HepG2 (cell line): Measurements from ENCODE around the gene DNM1. TPM values are rescaled to one million over a fixed set of nuclear protein-coding genes. Genes with fewer than 3 reads are reported as not detected.

ENCODE experiments used
- ESRRA ChIP-seq: sonication (generic); formaldehyde crosslinking; IDR thresholded peaks from 2 replicates; pipeline ENCODE4 v1.5.1; 2020; ENCODE audit warnings: mild to moderate bottlenecking, low read depth, missing genetic modification reagents
- FOXO4 ChIP-seq: sonication (generic); formaldehyde crosslinking; conservative IDR thresholded peaks from 2 replicates; pipeline ENCODE4 v1.8.1; 2023; ENCODE audit warnings: missing genetic modification reagents
- HDAC2 ChIP-seq: sonication (generic); formaldehyde crosslinking; IDR thresholded peaks from 2 replicates; pipeline ENCODE4 v1.4.0; 2020; ENCODE audit warnings: missing genetic modification reagents
- NONO ChIP-seq, 2 experiments: fragments of 450-650 bp in 1 of 2; sonication (generic) in 1 of 2; formaldehyde crosslinking in 1 of 2; IDR thresholded peaks in 1 of 2; conservative IDR thresholded peaks in 1 of 2; 2 replicates each; pipeline versions ENCODE4 v1.6.1 to v1.8.0; 2017 to 2022; ENCODE audit warnings: mild to moderate bottlenecking in 1 of 2, missing genetic modification reagents in 1 of 2, moderate library complexity in 1 of 2
- REST ChIP-seq, 2 experiments: IDR thresholded peaks; 2 replicates each; pipeline ENCODE4 v1.6.1; 2011 to 2012; ENCODE audit warnings: low read length in 2 of 2, borderline replicate concordance in 1 of 2, low read depth in 1 of 2, mild to moderate bottlenecking in 1 of 2, moderate library complexity in 1 of 2
- SNAPC2 ChIP-seq: sonication (generic); formaldehyde crosslinking; IDR thresholded peaks from 2 replicates; pipeline ENCODE4 v1.8.1; 2022; ENCODE audit warnings: mild to moderate bottlenecking, missing genetic modification reagents
- TARDBP ChIP-seq: sonication (generic); formaldehyde crosslinking; IDR thresholded peaks from 2 replicates; pipeline ENCODE4 v1.8.0; 2022; ENCODE audit warnings: mild to moderate bottlenecking, missing genetic modification reagents
- WIZ ChIP-seq: sonication (generic); formaldehyde crosslinking; IDR thresholded peaks from 2 replicates; pipeline ENCODE4 v1.5.1; 2020; ENCODE audit warnings: mild to moderate bottlenecking, missing genetic modification reagents
- ZBTB40 ChIP-seq, 2 experiments: fragments of 450-650 bp in 1 of 2; sonication (generic) in 1 of 2; formaldehyde crosslinking in 1 of 2; IDR thresholded peaks; 2 replicates each; pipeline versions ENCODE4 v1.6.1 to v1.8.0; 2016 to 2022; ENCODE audit warnings: antibody characterized with exemption in 1 of 2, mild to moderate bottlenecking in 1 of 2, missing genetic modification reagents in 1 of 2
- ZNF143 ChIP-seq: sonication (generic); formaldehyde crosslinking; IDR thresholded peaks from 2 replicates; pipeline ENCODE4 v1.4.0; 2020; ENCODE audit warnings: missing genetic modification reagents
- ZNF274 ChIP-seq: sonication (generic); formaldehyde crosslinking; IDR thresholded peaks from 2 replicates; pipeline ENCODE4 v1.5.1; 2020; ENCODE audit warnings: mild to moderate bottlenecking, missing genetic modification reagents
- ZNF775 ChIP-seq: sonication (generic); formaldehyde crosslinking; IDR thresholded peaks from 2 replicates; pipeline ENCODE4 v1.4.0; 2020; ENCODE audit warnings: missing genetic modification reagents, mild to moderate bottlenecking, moderate library complexity, borderline replicate concordance
- ZNF839 ChIP-seq: sonication (generic); formaldehyde crosslinking; IDR thresholded peaks from 2 replicates; pipeline ENCODE4 v1.4.0; 2020; ENCODE audit warnings: missing genetic modification reagents, mild to moderate bottlenecking, borderline replicate concordance
- polyA plus RNA-seq, 8 experiments: library from polyadenylated mRNA; depleted of rRNA in 3 of 8; stranded (reverse) in 7 of 8; unstranded in 1 of 8; fragments of >200 nt; fragmentation: Illumina TruSeq in 4 of 8; extraction: Trizol in 4 of 8; gene quantifications; 2 replicates each; pipeline versions ENCODE4 v1.2.1 to v1.2.3, GENCODE V29; 2011 to 2016; ENCODE audit warnings: low read depth in 4 of 8, missing spikeins in 1 of 8, mixed read lengths in 1 of 8; ENCODE audit not compliant: insufficient read depth in 1 of 8
- total RNA-seq, 5 experiments: library from RNA; depleted of rRNA; stranded (reverse); fragments of >200 nt; fragmentation: Illumina TruSeq; extraction: Trizol; gene quantifications; 2 replicates each; pipeline ENCODE4 v1.2.3, GENCODE V29; 2016; ENCODE audit warnings: low read depth in 1 of 5

Gene DNM1
- total and polyA plus RNA-seq, 2 of the 13 experiments (the other 11 are each of a cell fraction or from before 2014, with no cell fraction given): 0.13 to 0.58 TPM

- TF ChIP-seq SNAPC2 (no peak), ZNF839 (CRISPR knock-in tag) (no peak), HDAC2 (no peak), FOXO4 (no peak), ZNF274 (CRISPR knock-in tag) (no peak), ESRRA (CRISPR knock-in tag) (no peak), WIZ (CRISPR knock-in tag) (no peak), ZNF775 (CRISPR knock-in tag) (no peak), TARDBP (CRISPR knock-in tag) (no peak), REST (IDR thresholded peaks at IDR 0.05; ENCODE audit: borderline replicate concordance in 1 of 2, low read depth in 1 of 2, low read length in 2 of 2) (peak; percentile 46 to 89), ZBTB40 (IDR thresholded peaks at IDR 0.05) (no peak), ZBTB40 (CRISPR knock-in tag; IDR thresholded peaks at IDR 0.05) (no peak), ZNF143 (CRISPR knock-in tag) (no peak), NONO (IDR thresholded peaks at IDR 0.05) (no peak), NONO (CRISPR knock-in tag; conservative IDR thresholded peaks at IDR 0.05) (no peak)
These were observed 15.6 kb downstream of the DNM1 start (continued) for GRCh38 chr9:128218518-128219389.
